CD4-positive, alpha-beta T cell (primary cell): ENCODE results near the gene MBNL2. TPM values are rescaled to one million over a fixed set of nuclear protein-coding genes. Genes with fewer than 3 reads are reported as not detected.

Source experiments
- ATAC-seq: fragments of 200-7000 bp; cut with Tn5 transposase; one replicate; pipeline ENCODE4 v1.10.0; 2022; ENCODE audit warnings: mild to moderate bottlenecking; ENCODE audit not compliant: poor library complexity
- CTCF ChIA-PET: fragments of 350-600 bp; sonication (Branson Sonifier 250); formaldehyde crosslinking; loops from one replicate; lab custom pipeline; 2021; ENCODE audit warnings: antibody characterized with exemption, inconsistent platforms; lab: Charles Lee
- POLR2A ChIA-PET: fragments of 350-600 bp; sonication (Branson Sonifier 250); formaldehyde crosslinking; loops from one replicate; lab custom pipeline; 2021; ENCODE audit warnings: antibody characterized with exemption, inconsistent platforms; lab: Charles Lee
- DNase-seq, 14 experiments: peaks; one replicate each; pipeline ENCODE4 v3.0.0-alpha.2; 2013 to 2020; ENCODE audit warnings: mixed read lengths in 2 of 14
- H3K27ac ChIP-seq, 2 donors: one replicate each; pipeline versions ENCODE4 v1.5.1 to v1.7.0; 2013; ENCODE audit warnings: low read length in 2 of 2, low read depth in 1 of 2, mild to moderate bottlenecking in 1 of 2
- H3K27me3 ChIP-seq, 2 experiments: 1 replicate in 1 of 2; 2 replicates in 1 of 2; pipeline versions ENCODE4 v1.6.1 to v1.7.0; 2013; ENCODE audit warnings: low read length in 2 of 2, control low read depth in 1 of 2, mild to moderate bottlenecking in 1 of 2, moderate library complexity in 1 of 2; ENCODE audit not compliant: insufficient read depth in 2 of 2, control insufficient read depth in 1 of 2
- H3K36me3 ChIP-seq: one replicate; pipeline ENCODE4 v1.6.1; 2013; ENCODE audit warnings: low read length, control low read depth; ENCODE audit not compliant: insufficient read depth
- H3K4me1 ChIP-seq: one replicate; pipeline ENCODE4 v1.6.1; 2013; ENCODE audit warnings: low read length, control low read depth; ENCODE audit not compliant: insufficient read depth
- H3K4me3 ChIP-seq: one replicate; pipeline ENCODE4 v1.5.1; 2013; ENCODE audit warnings: mild to moderate bottlenecking, low read length, moderate library complexity
- H3K9me3 ChIP-seq, 2 experiments: 1 replicate in 1 of 2; 2 replicates in 1 of 2; pipeline versions ENCODE4 v1.6.1 to v1.7.0; 2013; ENCODE audit warnings: low read length in 2 of 2, mild to moderate bottlenecking in 2 of 2, control low read depth in 1 of 2, moderate library complexity in 1 of 2; ENCODE audit not compliant: control insufficient read depth in 1 of 2, insufficient read depth in 1 of 2
- H3K27ac Mint-ChIP-seq: one replicate; pipeline ENCODE4 v1.8.0; 2020; ENCODE audit warnings: mixed read lengths
- H3K27me3 Mint-ChIP-seq: one replicate; pipeline ENCODE4 v1.8.0; 2021; ENCODE audit warnings: mixed read lengths
- H3K36me3 Mint-ChIP-seq: one replicate; pipeline ENCODE4 v1.8.0; 2021; ENCODE audit warnings: low read depth, mixed read lengths
- H3K4me1 Mint-ChIP-seq: one replicate; pipeline ENCODE4 v1.8.0; 2021; ENCODE audit warnings: low read depth, mixed read lengths
- H3K4me3 Mint-ChIP-seq: one replicate; pipeline ENCODE4 v1.8.0; 2020; ENCODE audit warnings: mild to moderate bottlenecking, mixed read lengths
- H3K9me3 Mint-ChIP-seq: one replicate; pipeline ENCODE4 v1.8.0; 2020; ENCODE audit warnings: mixed read lengths
- intact Hi-C, 2 experiments: fragments of 100-400 bp; cut with DNase I in 1 of 2; cut with micrococcal nuclease in 1 of 2; formaldehyde crosslinking; loops; one replicate each; pipeline versions ENCODE4 v1.15.1 to v1.9.0; 2023 to 2025; cut with DNase I, micrococcal nuclease
- total RNA-seq, 174 experiments: library from RNA in 2 of 174; stranded (reverse) in 2 of 174; gene quantifications; one replicate each; pipeline ENCODE4 v1.2.3 and lab custom pipeline; 2021 to 2026
- TF ChIP-seq, protein P1 (sequence below): fragments of 200-600 bp; IDR thresholded peaks from one replicate; pipeline ENCODE4 v1.8.0; 2022; ENCODE audit warnings: antibody characterized with exemption, mild to moderate bottlenecking

Gene MBNL2
- total RNA-seq, 2 experiments from 2014 or later: 35.9 to 36.0 TPM

- no peaks in the 10 kb centered on the region for H3K27me3 ChIP-seq
- Mint-ChIP-seq H3K9me3 (no peaks in the 10 kb centered on the region), H3K36me3 (peaks cover 21% of the 10 kb centered on the region), H3K27me3 (no peaks in the 10 kb centered on the region), H3K27ac (no peak overlapping the region), H3K4me1 (peaks cover 59% of the 10 kb centered on the region), H3K4me3 (no peak overlapping the region)
- ChIA-PET CTCF (no interaction called here), POLR2A (no interaction called here)
- intact Hi-C loops: no loop called here
- ATAC-seq (no peak), DNase-seq (no peak)
- no peak overlapping the region for H3K4me3 ChIP-seq
- H3K4me1 ChIP-seq: peaks cover 8% of the 10 kb centered on the region
- H3K9me3 ChIP-seq: no peaks in the 10 kb centered on the region
- no peak overlapping the region for H3K27ac ChIP-seq
- TF ChIP-seq, protein P1, sequence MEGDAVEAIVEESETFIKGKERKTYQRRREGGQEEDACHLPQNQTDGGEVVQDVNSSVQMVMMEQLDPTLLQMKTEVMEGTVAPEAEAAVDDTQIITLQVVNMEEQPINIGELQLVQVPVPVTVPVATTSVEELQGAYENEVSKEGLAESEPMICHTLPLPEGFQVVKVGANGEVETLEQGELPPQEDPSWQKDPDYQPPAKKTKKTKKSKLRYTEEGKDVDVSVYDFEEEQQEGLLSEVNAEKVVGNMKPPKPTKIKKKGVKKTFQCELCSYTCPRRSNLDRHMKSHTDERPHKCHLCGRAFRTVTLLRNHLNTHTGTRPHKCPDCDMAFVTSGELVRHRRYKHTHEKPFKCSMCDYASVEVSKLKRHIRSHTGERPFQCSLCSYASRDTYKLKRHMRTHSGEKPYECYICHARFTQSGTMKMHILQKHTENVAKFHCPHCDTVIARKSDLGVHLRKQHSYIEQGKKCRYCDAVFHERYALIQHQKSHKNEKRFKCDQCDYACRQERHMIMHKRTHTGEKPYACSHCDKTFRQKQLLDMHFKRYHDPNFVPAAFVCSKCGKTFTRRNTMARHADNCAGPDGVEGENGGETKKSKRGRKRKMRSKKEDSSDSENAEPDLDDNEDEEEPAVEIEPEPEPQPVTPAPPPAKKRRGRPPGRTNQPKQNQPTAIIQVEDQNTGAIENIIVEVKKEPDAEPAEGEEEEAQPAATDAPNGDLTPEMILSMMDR: no peak
- no peaks in the 10 kb centered on the region for H3K36me3 ChIP-seq
Measured at GRCh38 chr13:97252735-97253134, 30.6 kb downstream of the MBNL2 start.

DNA sequence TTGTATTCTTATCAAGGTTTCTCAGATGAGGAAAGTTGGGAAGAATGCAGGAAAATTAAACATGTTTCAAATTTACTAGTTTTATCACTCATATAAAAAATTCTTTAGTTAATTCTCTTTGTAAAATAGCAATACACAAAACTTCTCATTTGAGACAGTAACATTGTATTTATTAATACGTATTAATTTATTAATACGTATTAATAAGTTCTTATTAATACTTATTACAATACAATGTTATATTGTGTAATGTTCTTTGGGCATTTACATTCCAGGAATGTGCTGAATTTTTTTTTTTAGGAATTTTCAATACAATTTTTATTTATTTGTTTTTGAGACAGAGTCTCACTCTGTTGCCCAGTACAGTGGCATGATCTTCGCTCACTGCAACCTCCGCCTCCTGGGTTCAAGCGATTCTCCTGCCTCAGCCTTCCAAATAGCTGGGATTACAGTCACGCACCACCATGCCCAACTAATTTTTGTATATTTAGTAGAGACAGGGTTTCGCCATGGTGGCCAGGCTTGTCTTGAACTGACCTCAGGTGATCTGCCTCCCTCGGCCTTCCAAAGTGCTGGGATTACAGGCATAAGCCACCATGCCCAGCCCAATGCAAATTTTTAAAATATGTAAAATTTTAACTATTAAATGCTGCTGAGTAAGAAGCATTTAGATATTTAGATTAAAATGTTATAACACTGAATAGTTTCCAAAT is 31.6 kb downstream of the MBNL2 start:
- DNase-seq (no peak), ATAC-seq (no peak)
- Mint-ChIP-seq H3K4me1 (peaks cover 67% of the 10 kb centered on the region), H3K27me3 (no peaks in the 10 kb centered on the region), H3K36me3 (peaks cover 23% of the 10 kb centered on the region), H3K27ac (no peak overlapping the region), H3K9me3 (no peaks in the 10 kb centered on the region), H3K4me3 (no peak overlapping the region)
- Histone ChIP-seq H3K27me3 (no peaks in the 10 kb centered on the region), H3K4me1 (peaks cover 13% of the 10 kb centered on the region), H3K9me3 (no peaks in the 10 kb centered on the region), H3K27ac (no peak overlapping the region), H3K4me3 (no peak overlapping the region), H3K36me3 (no peaks in the 10 kb centered on the region)
- intact Hi-C loops: no loop called here
- ChIA-PET POLR2A (interaction anchor here (0.6 kb wide), 1 partner anchor 32 kb away, joined by 3 read pairs; no protein-coding TSS in a partner anchor), CTCF (no interaction called here)
- TF ChIP-seq, protein P1: no peak

DNA sequence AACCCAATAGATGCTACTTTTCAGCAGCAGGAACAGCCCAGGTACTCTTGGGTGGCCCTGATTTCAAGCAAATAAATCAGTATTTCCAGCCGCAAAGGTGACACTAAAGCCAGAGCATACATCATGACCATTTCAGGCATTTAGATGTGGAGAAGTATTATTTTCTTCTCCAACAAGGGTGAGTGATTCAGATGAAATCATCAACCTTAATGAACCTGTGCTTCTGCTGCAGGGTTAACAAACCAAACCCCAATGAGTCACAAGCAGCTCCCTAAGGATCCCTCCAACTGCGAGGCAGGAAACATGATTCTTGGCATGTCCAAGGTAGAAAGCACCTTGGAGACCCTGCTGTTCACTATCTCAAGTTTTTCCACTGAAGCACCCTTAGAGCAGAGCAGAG is 32.7 kb downstream of the MBNL2 start:
- H3K36me3 Mint-ChIP-seq: peaks cover 32% of the 10 kb centered on the region
- H3K27me3 Mint-ChIP-seq: no peaks in the 10 kb centered on the region
- H3K4me1 Mint-ChIP-seq: peaks cover 68% of the 10 kb centered on the region
- Histone ChIP-seq H3K27me3 (no peaks in the 10 kb centered on the region), H3K27ac (no peak overlapping the region), H3K9me3 (no peaks in the 10 kb centered on the region), H3K4me3 (no peak overlapping the region), H3K36me3 (no peaks in the 10 kb centered on the region), H3K4me1 (peaks cover 19% of the 10 kb centered on the region)
- CTCF ChIA-PET: interaction anchor here (0.6 kb wide), 1 partner anchor 180 kb away, joined by 3 read pairs; no protein-coding TSS in a partner anchor
- POLR2A ChIA-PET: interaction anchor here (0.6 kb wide), 1 partner anchor 31 kb away, joined by 3 read pairs; no protein-coding TSS in a partner anchor
- H3K9me3 Mint-ChIP-seq: no peaks in the 10 kb centered on the region
- TF ChIP-seq, protein P1: no peak
- no peak overlapping the region for H3K4me3 Mint-ChIP-seq
- DNase-seq: no peak
- no peak for ATAC-seq
- H3K27ac Mint-ChIP-seq: no peak overlapping the region
- intact Hi-C loops: no loop called here
